Heart left ventricle (tissue), 16 donors: ENCODE measurements around the gene NDUFAF8. TPM values are rescaled to one million over a fixed set of nuclear protein-coding genes. Genes with fewer than 3 reads are reported as not detected.

Experiments
- ATAC-seq, 4 donors: fragments of 200-7000 bp; cut with Tn5 transposase; one replicate each; pipeline ENCODE4 v1.9.1; 2020 to 2022; ENCODE audit warnings: moderate library complexity in 4 of 4, mild to moderate bottlenecking in 3 of 4, moderate number of reproducible peaks in 1 of 4
- DNase-seq, 5 donors: peaks; one replicate each; pipeline ENCODE4 v3.0.0-alpha.2; 2020
- H3K27ac ChIP-seq, 12 donors: fragments of 200-600 bp; sonication (generic) in 4 of 12; one replicate each; pipeline versions ENCODE4 v1.5.0 to v1.8.0; 2016 to 2022; ENCODE audit warnings: mild to moderate bottlenecking in 2 of 12
- H3K27me3 ChIP-seq, 9 donors: fragments of 200-600 bp; sonication (generic) in 2 of 9; one replicate each; pipeline versions ENCODE4 v1.5.1 to v1.8.0; 2016 to 2022; ENCODE audit warnings: mild to moderate bottlenecking in 3 of 9
- H3K36me3 ChIP-seq, 9 donors: fragments of 200-600 bp; sonication (generic) in 2 of 9; one replicate each; pipeline versions ENCODE4 v1.5.0 to v1.8.0; 2018 to 2022; ENCODE audit warnings: mild to moderate bottlenecking in 2 of 9
- H3K4me1 ChIP-seq, 12 donors: fragments of 200-600 bp; sonication (generic) in 4 of 12; one replicate each; pipeline versions ENCODE4 v1.5.0 to v1.8.0; 2016 to 2022; ENCODE audit warnings: mild to moderate bottlenecking in 3 of 12
- H3K4me3 ChIP-seq, 12 donors: fragments of 200-600 bp; sonication (generic) in 4 of 12; one replicate each; pipeline versions ENCODE4 v1.5.0 to v1.8.0; 2017 to 2022; ENCODE audit warnings: mild to moderate bottlenecking in 9 of 12, moderate library complexity in 4 of 12
- H3K9me3 ChIP-seq, 12 donors: fragments of 200-600 bp; sonication (generic) in 4 of 12; one replicate each; pipeline versions ENCODE4 v1.5.0 to v1.8.0; 2016 to 2022; ENCODE audit warnings: mild to moderate bottlenecking in 1 of 12
- CTCF ChIP-seq, 12 donors: fragments of 200-600 bp; sonication (generic) in 4 of 12; IDR thresholded peaks; one replicate each; pipeline versions ENCODE4 v1.5.0 to v1.8.0; 2018 to 2022; ENCODE audit warnings: antibody characterized with exemption in 12 of 12, mild to moderate bottlenecking in 5 of 12
- POLR2A ChIP-seq, 2 donors: fragments of 450-650 bp; IDR thresholded peaks; one replicate each; pipeline ENCODE4 v1.6.1; 2017; ENCODE audit warnings: antibody characterized with exemption in 2 of 2, mild to moderate bottlenecking in 2 of 2, moderate library complexity in 2 of 2
- WGBS, 4 donors: extraction: QIAGEN DNeasy Blood & Tissue Kit in 2 of 4; methylation state at CpG; one replicate each; pipeline versions ENCODE4 v1.1.5 to v1.1.7; 2013 to 2018; 5-methylcytosine and 5-hydroxymethylcytosine counted together
- intact Hi-C, 10 donors: fragments of 100-400 bp; cut with DNase I; formaldehyde crosslinking; loops; one replicate each; pipeline versions ENCODE4 v1.11.1 to v1.14.2; 2022
- polyA plus RNA-seq, 2 donors: library from polyadenylated mRNA; stranded (reverse); fragments of 200-250 nt; gene quantifications; one replicate each; pipeline ENCODE4 v1.2.3, GENCODE V29; 2013
- total RNA-seq, 9 donors: library from RNA; depleted of rRNA in 2 of 9; stranded (reverse); fragments of >200 nt in 2 of 9; fragmentation: NEBNext Ultra II Directional in 3 of 9; extraction: Animal tissue kit (Norgen Biotek cat#: 25700) in 3 of 9; gene quantifications; one replicate each; pipeline versions ENCODE4 v1.1.0 to v1.2.4, GENCODE V29; 2016 to 2023
- donor health status: ischemic (EF 13 %, LVEDD 7.1; RV severe dilation, severe dysfunction).
- donor health status: healthy with polysubstance abuse.
- donor health status: DM: no; HTN: yes; CAD: no.
- donor health status: DM: no; HTN: no; CAD: no.
- donor health status: ischemic (EF 25% LVEDD 6.9; RV normal size, moderate dysfunction).
- donor health status: ischemic (EF 25% LVEDD 5.7; RV mildly dilated, moderate dysfunction).
- donor health status: healthy.
- donor health status: DM: yes; HTN: yes; CAD: no.
- donor health status: ischemic (EF 35%, LVEDD 5.7; RV mildly dilated, moderate dysfunction).
- donor health status: nonischemic (EF 11% LVEDD 7.7; RV severe dilation, severe dysfunction).
- donor health status: DM: yes; HTN: yes; CAD: no.
- donor health status: PGD.
- donor health status: ischemic (EF 29% LVEDD 5.4; RV normal size, mild dysfunction).
- donor health status: nonischemic (EF 23%, LVEDD 6.1; RV moderate dilation, normal function).

Gene NDUFAF8
- total and polyA plus RNA-seq, 11 donors = 26.7 to 77.1 (median 50.2) TPM

GRCh38 chr17:81238490-81238814 is 666 bp upstream of the NDUFAF8 start:
- Histone ChIP-seq H3K4me1 (peaks cover 5 to 39% (median 25%) of the 10 kb centered on the region in 12 donors), H3K9me3 (no peaks in the 10 kb centered on the region), H3K36me3 (peaks cover 0 to 21% (median 1%) of the 10 kb centered on the region in 9 donors), H3K4me3 (peak overlapping the region; percentile 82 to 100 (median 92)), H3K27me3 (no peaks in the 10 kb centered on the region), H3K27ac (peak overlapping the region in 10 of 12 donors; percentile 43 to 93 (median 80))
- ATAC-seq (no peak), DNase-seq (no peak)
- TF ChIP-seq CTCF (IDR thresholded peaks at IDR 0.05) (no peak), POLR2A (IDR thresholded peaks at IDR 0.05) (no peak)
- WGBS, 4 donors = 0 to 1% (median 1%) methylated on average over 18 to 26 of the region's 26 CpGs; no CpG with 5 or more reads in 1 of the 4 donors
- intact Hi-C loops = loop anchor here in 1 of 10 donors (10.0 kb wide), 1 partner anchor 224 kb away; no protein-coding TSS in a partner anchor

GRCh38 chr17:81239714-81240555 is 817 bp downstream of the NDUFAF8 start:
- peak overlapping the region; percentile 43 to 93 (median 86) for H3K27ac ChIP-seq
- peak overlapping the region; percentile 82 to 100 (median 92) for H3K4me3 ChIP-seq
- ATAC-seq = no peak
- DNase-seq = no peak
- H3K27me3 ChIP-seq = no peaks in the 10 kb centered on the region
- H3K4me1 ChIP-seq = peaks cover 5 to 39% (median 25%) of the 10 kb centered on the region in 12 donors
- H3K36me3 ChIP-seq = peaks cover 0 to 18% (median 0%) of the 10 kb centered on the region in 9 donors
- WGBS, 4 donors = 19 to 20% (median 19%) methylated on average over 36 to 37 of the region's 37 CpGs
- intact Hi-C loops = loop anchor here in 7 of 10 donors (2.0 to 10.0 kb wide), 5 partner anchors 97 to 248 kb away; partner anchors contain the start of genes CHMP6 (in 2 of the 7) and BAIAP2 (in 1 of the 7)
- no peak for TF ChIP-seq POLR2A (IDR thresholded peaks at IDR 0.05)
- no peak for TF ChIP-seq CTCF (IDR thresholded peaks at IDR 0.05)
- H3K9me3 ChIP-seq = no peaks in the 10 kb centered on the region

GRCh38 chr17:81240761-81241160 is 1.6 kb downstream of the NDUFAF8 start:
- Histone ChIP-seq H3K4me1 (peaks cover 5 to 39% (median 25%) of the 10 kb centered on the region in 12 donors), H3K9me3 (no peaks in the 10 kb centered on the region), H3K36me3 (peaks cover 0 to 23% (median 0%) of the 10 kb centered on the region in 9 donors), H3K27ac (no peak overlapping the region), H3K27me3 (no peaks in the 10 kb centered on the region), H3K4me3 (no peak overlapping the region)
- intact Hi-C loops = loop anchor here (1.0 to 10.0 kb wide), 5 partner anchors 98 to 248 kb away; partner anchors contain the start of genes CHMP6 (in 2 of the 10) and BAIAP2 (in 1 of the 10)
- no peak for DNase-seq
- 70 to 75% (median 72%) methylated on average over 8 of the region's 8 CpGs for WGBS, 4 donors
- no peak for TF ChIP-seq CTCF (IDR thresholded peaks at IDR 0.05)
- no peak for TF ChIP-seq POLR2A (IDR thresholded peaks at IDR 0.05)
- ATAC-seq = no peak

- WGBS, 4 donors = 87 to 90% (median 89%) methylated on average over 8 to 10 of the region's 10 CpGs
- TF ChIP-seq POLR2A (IDR thresholded peaks at IDR 0.05) (no peak), CTCF (IDR thresholded peaks at IDR 0.05) (no peak)
- DNase-seq (no peak), ATAC-seq (no peak)
- Histone ChIP-seq H3K36me3 (peaks cover 0 to 25% (median 0%) of the 10 kb centered on the region in 9 donors), H3K9me3 (no peaks in the 10 kb centered on the region), H3K4me3 (no peak overlapping the region), H3K27me3 (no peaks in the 10 kb centered on the region), H3K4me1 (peaks cover 5 to 39% (median 25%) of the 10 kb centered on the region in 12 donors), H3K27ac (no peak overlapping the region)
- intact Hi-C loops = loop anchor here (1.0 to 10.0 kb wide), 5 partner anchors 98 to 249 kb away; partner anchors contain the start of genes CHMP6 (in 2 of the 10) and BAIAP2 (in 1 of the 10)
Measured at GRCh38 chr17:81241203-81241602, 2.1 kb downstream of the NDUFAF8 start.
